HG03469 (cell line): ENCODE data around the gene MAVS.
"Not testable (repeated sequence)": the region's sequence is repeated elsewhere in the genome, so short reads cannot be mapped to it uniquely, and the experiment has no call there.

ENCODE experiments used
- ATAC-seq: cut with Tn5 transposase; IDR thresholded peaks from one replicate; pipeline ENCODE4 v1.9.1; 2021; ENCODE audit warnings: mild to moderate bottlenecking, moderate library complexity, moderate number of reproducible peaks; ENCODE audit not compliant: unreplicated experiment

MAVS gene

DNA sequence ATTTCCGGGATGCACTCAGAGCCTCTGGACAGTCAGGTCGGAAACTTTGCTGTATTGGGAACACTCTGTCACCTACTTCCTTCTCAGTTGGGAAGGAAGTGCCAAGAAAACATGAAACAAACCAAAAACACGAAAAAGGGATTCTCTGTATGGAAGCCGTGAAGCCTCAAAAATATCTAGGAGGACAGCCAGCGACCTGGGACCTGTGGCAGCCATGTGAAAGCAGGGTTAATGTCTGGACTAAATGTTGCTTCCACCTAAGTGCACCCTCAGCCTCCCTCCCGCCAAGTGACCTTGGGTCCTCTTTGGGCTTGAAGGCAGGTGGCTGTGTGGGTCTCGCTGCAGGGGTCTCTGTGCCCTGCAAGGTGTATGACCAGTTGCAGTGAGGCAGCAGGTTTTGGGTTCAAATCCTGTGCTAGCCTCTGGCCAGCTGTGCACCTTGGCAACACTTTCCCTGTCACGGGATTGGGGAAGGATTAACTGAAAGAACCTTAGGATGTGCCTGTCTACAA lies 851 bp downstream of the MAVS start:
- no peak for ATAC-seq

DNA sequence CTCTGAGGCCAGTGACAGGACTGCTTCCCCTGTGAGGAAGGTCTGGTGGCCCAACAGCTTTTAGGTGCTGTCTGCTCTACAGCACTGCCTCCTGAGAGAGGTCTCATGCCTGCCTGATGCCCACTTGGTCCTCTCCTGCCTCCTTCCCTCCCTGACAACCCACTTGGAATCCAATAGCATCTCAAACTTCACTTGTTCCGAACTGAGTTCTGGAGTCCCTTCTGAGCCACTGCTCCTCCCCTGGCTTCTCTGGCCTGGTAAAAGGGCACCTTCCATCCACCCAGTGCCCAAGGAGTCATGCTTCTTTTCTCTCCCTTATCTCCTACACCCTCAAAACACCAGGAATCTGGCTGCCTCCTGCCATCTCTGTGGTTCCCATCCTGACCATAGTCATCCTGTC lies 1.9 kb downstream of the MAVS start:
- ATAC-seq, result no peak

DNA sequence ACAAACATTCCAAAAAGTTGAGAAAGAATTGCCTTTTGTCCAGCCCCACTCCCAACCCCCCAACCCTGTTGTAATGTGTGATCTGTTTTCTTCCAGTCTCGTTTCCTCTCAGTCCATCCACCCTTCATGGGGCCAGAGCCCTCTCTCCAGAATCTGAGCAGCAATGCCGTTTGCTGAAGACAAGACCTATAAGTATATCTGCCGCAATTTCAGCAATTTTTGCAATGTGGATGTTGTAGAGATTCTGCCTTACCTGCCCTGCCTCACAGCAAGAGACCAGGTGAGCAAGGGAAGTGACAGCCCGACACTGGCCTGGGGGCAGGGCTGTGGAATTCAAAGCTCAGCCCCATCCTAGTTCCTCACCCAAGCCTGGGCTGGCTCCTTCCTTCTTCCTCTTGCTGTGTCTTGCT lies 7.8 kb downstream of the MAVS start:
- ATAC-seq, result no peak

DNA sequence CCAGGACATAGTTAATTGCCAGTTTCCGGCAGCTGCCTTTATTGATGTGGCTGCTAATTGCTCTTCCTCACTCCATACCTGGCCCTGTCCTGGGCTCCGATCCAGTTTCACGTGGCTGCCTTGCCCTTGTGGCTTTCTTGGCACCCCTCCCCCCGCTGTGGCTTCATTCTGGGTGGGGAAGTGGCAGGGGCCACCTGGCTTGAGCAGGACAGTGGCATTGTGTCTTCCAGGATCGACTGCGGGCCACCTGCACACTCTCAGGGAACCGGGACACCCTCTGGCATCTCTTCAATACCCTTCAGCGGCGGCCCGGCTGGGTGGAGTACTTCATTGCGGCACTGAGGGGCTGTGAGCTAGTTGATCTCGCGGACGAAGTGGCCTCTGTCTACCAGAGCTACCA lies 10.8 kb downstream of the MAVS start:
- ATAC-seq, result no peak

DNA sequence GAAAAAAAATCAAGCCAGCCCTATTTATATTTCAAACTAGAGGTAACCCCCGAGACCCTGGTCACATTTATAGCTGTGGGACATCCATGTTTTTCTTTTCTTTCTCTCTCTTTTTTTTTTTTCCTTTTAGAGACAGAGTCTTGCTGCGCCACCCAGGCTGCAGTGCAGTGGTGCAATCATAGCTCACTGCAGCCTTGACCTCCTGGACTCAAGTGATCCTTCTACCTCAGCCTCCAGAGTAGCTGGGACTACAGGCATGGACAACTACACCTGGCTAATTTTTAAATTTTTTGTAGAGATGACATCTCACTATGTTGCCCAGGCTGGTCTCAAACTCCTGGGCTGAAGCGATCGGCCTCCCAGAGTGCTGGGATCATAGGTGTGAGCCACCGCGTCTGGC lies 12.1 kb downstream of the MAVS start:
- no peak for ATAC-seq

DNA sequence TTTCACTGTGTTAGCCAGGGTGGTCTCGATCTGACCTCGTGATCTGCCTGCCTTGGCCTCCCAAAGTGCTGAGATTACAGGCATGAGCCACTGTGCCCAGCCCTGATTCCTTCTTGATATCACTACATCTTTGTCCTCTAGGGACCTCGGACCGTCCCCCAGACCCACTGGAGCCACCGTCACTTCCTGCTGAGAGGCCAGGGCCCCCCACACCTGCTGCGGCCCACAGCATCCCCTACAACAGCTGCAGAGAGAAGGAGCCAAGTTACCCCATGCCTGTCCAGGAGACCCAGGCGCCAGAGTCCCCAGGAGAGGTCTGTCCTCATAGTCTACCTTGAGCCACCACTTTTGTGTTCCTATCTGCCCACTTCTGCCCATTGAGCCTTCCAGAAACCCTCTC lies 14.6 kb downstream of the MAVS start:
- no peak for ATAC-seq

DNA sequence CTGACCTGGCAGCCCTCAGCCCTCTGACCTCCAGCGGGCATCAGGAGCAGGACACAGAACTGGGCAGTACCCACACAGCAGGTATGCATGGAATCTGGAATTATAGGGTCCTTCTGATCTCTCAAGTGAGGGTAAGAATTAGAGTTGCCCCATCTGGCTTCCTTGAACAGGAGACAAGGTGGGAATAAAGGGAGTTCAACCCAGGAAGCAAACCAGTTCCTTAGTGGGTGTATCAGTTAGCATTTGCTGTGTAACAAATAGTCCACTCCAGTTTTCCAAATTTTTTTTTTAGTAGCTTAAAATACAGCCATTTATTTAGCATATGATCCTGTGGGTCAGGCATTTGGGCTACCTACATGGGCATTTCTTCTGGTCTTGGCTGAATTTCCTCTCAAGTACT lies 15.7 kb downstream of the MAVS start:
- no peak for ATAC-seq

DNA sequence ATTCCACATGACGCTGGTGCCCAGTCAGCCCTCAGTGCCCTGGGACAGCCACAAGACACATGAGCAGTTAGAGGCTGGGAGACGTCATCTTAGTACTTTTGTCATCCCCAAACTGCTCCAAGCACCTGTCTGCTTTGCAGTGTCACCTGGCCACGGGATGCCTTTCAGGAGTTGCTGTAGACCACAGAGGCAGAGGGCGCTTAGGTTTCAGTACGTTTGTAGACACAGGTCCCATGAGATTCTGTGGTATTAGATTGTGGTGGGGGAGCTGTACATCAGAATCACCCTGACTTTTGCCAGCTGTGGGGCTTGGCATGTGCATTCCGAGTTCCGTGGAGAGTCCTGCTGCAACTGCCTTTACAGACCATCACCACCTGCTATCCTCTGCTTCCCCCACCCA lies 16.7 kb downstream of the MAVS start:
- no peak for ATAC-seq

DNA sequence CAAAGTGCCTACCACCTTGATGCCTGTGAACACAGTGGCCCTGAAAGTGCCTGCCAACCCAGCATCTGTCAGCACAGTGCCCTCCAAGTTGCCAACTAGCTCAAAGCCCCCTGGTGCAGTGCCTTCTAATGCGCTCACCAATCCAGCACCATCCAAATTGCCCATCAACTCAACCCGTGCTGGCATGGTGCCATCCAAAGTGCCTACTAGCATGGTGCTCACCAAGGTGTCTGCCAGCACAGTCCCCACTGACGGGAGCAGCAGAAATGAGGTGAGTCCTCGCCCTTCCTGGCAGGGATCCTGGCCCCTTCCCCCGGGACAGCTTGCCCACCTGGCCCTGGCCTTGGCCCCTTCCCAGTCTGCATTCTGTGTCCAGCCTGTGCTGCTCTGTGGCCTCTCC lies 17.9 kb downstream of the MAVS start:
- no peak for ATAC-seq

DNA sequence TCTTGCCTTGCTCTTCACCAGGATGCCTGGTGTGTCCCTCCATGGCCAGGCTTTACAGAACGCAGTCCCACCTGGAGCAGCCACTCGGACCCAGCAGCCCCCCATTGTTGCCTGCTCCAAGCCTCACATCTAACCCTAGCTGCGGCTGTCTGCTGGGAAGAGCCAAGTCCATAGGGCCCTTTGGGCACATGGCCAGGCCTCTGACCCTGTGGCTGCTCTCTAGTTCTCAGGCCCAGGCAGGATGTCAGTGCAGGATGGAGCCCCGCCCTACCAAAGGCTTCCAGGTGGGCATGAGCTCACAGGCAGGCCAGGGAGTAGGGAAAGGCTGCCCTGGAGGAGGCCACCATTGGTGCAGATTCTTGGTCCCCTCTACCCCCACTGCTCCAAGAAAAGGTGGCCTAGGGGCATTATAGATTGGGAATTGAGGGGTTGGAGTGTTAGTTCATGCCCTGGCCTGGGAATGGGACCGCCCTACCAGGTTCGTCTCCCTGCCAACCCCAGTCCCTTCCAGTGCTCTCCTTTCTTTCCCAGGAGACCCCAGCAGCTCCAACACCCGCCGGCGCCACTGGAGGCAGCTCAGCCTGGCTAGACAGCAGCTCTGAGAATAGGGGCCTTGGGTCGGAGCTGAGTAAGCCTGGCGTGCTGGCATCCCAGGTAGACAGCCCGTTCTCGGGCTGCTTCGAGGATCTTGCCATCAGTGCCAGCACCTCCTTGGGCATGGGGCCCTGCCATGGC lies 18.7 kb downstream of the MAVS start:
- ATAC-seq, result no peak

DNA sequence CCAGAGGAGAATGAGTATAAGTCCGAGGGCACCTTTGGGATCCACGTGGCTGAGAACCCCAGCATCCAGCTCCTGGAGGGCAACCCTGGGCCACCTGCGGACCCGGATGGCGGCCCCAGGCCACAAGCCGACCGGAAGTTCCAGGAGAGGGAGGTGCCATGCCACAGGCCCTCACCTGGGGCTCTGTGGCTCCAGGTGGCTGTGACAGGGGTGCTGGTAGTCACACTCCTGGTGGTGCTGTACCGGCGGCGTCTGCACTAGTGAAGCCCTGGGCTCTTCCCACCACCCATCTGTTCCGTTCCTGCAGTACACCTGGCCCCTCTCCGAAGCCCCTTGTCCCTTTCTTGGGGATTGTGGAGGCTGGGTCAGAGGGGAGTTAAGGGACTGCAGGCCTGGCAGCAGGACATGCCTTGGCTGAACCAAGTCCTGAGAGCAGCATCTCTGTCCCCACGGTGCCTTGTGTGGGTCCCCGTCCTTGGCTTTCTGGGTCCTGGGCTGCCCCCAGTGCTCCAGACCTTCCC lies 19.3 kb downstream of the MAVS start:
- ATAC-seq, result no peak

DNA sequence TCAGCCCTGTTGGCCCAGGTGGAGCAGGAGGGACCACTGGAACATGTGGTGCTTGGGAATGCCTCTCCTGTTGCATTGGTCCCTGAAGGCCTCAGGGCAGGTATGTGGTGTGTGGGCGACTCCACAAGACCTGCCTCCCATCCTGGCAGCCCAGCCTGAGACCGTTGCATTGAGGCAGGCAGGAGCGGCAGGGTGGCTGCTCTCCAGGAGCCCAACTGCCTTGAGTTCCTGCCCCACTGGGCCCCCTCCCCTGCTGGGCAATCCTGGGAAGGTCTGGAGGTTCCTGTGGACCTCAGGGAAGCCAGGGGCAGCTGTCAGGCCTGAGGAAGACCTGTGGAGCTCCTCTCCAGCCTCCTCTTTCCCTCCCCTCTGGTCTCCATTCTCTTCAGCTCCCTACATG lies 19.8 kb downstream of the MAVS start:
- no peak for ATAC-seq

DNA sequence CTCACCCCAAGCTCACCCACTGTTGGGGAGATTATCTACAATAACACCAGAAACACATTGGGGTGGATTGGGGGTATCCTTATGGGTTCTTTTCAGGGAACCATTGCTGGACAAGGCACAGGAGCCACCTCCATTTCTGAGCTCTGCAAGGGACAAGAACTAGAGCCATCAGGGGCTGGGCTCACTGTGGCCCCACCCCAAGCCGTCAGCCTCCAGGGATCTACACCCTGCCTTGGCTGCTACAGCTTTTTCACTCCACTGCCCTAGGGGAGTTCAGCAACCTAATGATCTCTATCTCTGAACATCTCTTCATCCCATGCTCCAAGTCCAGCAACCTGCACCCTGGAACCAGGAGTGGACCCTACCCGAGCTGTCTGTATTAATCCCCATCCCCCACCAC lies 21.2 kb downstream of the MAVS start:
- ATAC-seq, result no peak

DNA sequence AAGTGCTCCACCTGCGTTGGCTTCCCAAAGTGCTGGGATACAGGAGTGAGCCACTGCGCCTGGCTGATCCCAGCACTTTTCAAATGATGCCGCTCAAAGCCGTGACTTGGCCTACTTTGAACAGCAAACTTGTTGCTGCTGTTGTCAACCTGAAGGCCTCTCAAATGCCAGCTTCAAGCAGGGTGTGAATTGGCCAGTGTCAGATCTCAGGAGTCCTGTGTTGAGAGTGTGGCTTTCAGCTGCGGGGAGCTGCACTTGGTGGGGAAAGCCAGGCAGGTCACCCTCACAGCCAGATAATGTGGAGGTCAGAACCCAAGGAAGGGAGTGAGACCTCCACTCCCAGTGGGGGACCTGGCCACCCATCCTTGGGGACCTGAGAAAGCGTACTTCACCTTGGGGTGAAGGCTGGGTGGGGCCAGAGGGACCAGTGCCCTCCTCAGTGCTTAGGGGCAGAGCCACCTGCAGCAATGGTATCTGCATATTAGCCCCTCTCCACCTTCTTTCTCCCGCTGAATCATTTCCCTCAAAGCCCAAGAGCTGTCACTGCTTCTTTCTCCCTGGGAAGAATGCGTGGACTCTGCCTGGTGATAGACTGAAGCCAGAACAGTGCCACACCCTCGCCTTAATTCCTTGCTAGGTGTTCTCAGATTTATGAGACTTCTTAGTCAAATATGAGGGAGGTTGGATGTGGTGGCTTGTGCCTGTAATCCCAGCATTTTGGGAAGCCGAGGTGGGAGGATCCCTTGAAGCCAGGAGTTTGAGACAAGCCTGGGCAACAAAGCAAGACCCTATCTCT lies 23.4 kb downstream of the MAVS start:
- no peak for ATAC-seq

DNA sequence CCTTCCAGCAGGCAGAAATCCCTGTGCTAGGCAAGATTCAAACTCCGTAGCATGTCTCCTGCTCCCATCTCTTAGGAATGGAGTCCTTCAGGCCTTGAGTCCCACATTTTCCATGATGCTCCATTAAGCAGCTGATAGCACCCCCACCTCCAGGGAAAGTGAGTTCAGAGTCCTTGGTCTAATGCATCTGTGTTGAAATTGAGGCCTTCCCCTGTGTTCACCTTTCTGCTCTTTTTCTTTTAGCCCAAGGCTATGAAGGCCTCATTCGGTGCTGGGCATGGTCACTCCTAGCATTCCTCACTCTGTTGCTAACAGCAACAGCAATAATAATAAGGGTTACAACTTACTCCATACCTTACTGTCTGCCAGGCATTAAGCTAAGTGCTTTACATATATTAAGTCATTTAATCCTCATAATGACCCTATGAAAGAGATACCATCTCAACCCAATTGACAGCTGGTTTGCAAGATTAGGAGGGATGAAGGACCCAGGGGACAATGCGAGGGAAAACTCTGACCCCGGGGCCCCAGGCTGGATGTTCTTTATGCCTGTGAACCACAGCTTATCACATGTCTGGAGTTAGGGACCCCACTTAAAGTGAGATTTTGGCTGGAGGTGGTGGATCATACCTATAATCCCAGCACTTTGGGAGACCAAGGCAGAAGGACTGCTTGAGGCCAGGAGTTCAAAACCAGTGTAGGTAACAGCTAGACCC lies 25.1 kb downstream of the MAVS start:
- ATAC-seq, result no peak

DNA sequence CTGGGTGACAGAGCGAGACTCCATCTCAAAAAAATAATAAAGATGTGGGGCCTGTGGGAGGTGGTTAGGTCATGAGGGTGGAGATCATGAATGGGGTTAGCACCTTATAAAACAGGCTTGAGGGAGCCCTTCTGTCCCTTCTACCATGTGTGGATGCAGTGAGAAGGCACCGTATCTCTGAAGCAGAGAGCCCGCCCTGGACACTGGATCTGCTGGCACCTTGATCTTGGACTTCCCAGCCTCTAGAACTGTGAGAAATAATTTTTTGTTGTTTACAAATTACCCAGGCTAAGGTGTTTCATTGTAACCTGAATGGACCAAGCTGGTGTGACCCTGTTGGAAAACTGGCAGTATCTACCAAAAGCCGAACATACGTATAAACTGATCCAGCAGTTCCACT lies 26.9 kb downstream of the MAVS start:
- no peak for ATAC-seq

DNA sequence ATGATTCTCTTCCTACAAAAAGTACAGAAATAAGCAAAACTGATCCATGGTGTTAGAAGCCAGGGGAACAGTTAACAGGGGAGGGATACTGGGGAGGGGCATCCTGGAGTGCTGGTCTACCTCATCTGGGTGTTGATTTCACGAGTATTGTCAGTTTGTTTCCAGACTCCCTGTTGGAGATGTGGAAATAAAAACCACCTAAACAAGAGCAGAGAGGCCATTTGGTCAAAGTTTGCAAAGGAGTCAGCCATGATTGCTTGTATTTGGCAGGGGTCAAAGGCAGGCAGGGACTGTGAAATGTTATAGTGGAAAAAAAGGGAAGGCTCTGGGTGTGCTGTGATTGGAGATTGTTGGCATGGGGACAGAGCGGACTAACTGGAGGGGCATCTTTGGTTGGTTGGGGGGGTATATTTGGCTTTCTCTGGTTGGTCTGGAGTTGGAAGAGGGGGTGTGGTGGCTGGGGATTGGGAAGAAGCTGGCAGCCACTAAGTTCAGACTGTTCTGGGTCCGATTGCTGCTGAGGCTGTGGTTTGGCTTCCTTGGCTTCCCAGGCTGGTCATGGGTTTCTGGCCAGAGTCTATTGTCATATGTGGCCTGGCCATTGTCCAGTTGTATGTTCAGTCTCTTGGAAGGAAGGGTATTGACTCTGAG lies 27.7 kb downstream of the MAVS start:
- ATAC-seq, result no peak

DNA sequence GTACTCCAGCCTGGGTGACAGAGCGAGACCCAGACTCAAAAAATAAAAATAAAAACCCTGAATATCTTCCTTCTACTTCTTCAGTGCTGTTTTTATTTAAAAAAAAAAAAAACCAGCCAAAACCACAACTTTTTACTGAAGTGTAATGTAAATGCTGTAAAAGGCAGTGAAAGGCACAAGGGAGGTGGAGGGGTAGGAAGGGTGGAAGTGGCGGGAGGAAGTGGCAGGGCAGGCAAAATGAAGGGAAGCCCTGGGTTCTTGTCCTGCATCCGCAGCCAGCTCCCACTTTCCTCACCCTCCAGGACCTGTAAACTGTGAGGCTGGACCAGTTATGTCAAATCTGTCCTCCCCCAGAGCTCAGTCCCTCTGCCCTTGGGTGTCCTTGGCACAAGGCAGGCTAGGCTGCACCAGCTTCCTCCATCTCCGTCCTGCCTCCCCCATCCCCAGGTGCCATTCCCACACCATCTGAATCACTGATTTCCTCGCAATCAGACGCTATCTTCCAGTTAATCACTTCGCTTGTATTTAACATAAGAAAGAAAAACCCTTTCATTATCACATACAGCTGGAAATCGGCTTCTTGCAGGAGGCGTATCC lies 28.8 kb downstream of the MAVS start:
- no peak for ATAC-seq

DNA sequence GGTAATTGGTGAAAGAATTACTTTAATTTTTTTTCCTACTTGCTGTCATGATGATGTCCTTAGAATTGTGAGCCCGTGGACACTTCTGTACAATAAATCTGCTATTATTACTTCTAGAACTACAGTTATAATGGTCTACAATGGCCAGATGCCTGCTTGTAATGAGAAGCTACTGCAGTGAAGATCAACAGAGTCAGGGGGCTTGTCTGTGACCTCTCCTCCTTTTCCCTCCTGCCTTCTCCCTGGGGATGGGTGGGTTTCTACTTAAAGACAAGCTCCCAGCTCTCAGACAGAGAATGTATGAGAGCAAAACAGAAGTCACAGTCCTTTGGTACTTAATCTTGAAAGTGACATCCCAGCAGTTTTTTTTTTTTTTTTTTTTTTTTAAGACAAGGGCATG lies 29.4 kb downstream of the MAVS start:
- ATAC-seq, result no peak

DNA sequence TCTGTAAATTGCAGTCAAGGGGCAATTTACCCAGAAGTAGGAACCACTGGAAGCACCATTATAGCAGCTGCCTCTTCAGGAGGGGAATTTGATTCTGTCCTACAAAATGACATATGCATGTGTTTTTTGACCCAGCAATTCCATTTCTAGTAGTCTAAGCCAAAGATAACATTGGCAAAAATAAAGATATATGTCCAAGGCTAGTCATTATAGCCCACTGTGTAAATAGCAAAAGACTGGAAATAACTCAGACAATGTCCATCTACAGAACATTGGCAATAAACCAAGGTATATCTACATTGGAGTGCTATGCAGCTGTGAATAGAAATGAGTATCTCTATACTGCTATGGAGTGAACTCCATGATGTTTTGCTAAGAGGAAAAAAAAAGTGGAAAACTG lies 30.0 kb downstream of the MAVS start:
- no peak for ATAC-seq

DNA sequence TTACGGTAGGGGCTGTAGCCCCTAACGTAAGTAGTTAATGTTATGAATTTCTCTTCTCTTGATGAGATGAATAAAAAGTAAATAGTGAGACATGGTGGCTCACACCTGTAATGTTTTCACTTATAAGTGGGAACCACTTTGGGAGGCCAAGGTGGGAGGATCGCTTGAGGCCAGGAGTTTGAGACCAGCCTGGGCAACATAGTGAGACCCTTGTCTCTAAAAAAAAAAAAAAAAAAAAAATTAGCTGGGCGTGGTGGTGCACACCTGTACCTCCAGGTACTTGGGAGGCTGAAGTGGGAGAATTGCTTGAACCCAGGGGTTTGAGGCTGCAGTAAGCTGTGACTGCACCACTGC lies 32.3 kb downstream of the MAVS start:
- ATAC-seq, result not testable (repeated sequence)
